ENCODE results near the gene RSPRY1. TPM values are rescaled to one million over a fixed set of nuclear protein-coding genes. Genes with fewer than 3 reads are reported as not detected.

Gene RSPRY1
- total and polyA plus RNA-seq, 2 of the 4 experiments (the other 2 are of a cell fraction), result 25.2 to 62.2 TPM

- WGBS, 2 experiments (ENCODE audit: extremely low coverage in 2 of 2, insufficient read length in 1 of 2), result 49% methylated on average over 6 of the region's 8 CpGs; no CpG with 5 or more reads in 1 of the 2 experiments
- Histone ChIP-seq H3K56ac (ENCODE audit: extremely low read depth, insufficient read depth, low read length) (no peak overlapping the region), H2BK20ac (ENCODE audit: low read depth, low read length) (no peak overlapping the region), H4K91ac (ENCODE audit: insufficient read depth, low read depth, low read length) (no peak overlapping the region), H3K4me3 (ENCODE audit: insufficient read depth, low read depth, low read length) (no peak overlapping the region), H3K14ac (replicated peaks; ENCODE audit: low read depth, low read length) (no peak overlapping the region), H2AFZ (replicated peaks; ENCODE audit: low read length, poor library complexity) (no peak overlapping the region), H3K4ac (ENCODE audit: low read depth, low read length) (no peak overlapping the region), H3K36me3 (ENCODE audit: control insufficient read depth, insufficient read depth, low read length) (no peaks in the 10 kb centered on the region), H3K79me1 (ENCODE audit: low read depth in 1 of 2, low read length in 2 of 2) (no peaks in the 10 kb centered on the region), H3K18ac (ENCODE audit: low read depth, low read length) (no peak overlapping the region), H3K4me1 (ENCODE audit: control insufficient read depth, insufficient read depth, low read length) (no peaks in the 10 kb centered on the region), H3K9me1 (ENCODE audit: insufficient read depth, low read length) (no peaks in the 10 kb centered on the region), H2BK120ac (ENCODE audit: low read depth, low read length) (no peak overlapping the region), H4K8ac (ENCODE audit: low read depth in 2 of 2, low read length in 2 of 2) (no peak overlapping the region), H4K20me1 (ENCODE audit: insufficient read depth, low read length) (peaks cover 3% of the 10 kb centered on the region; the same call in 1 of the 2 replicates), H3K9ac (ENCODE audit: low read depth, low read length) (no peak overlapping the region), H2AK5ac (ENCODE audit: low read depth, low read length) (no peak overlapping the region), H3K4me2 (ENCODE audit: low read depth, low read length) (no peak overlapping the region), H4K5ac (ENCODE audit: low read depth, low read length) (no peak overlapping the region), H2BK5ac (ENCODE audit: low read depth, low read length, poor library complexity, severe bottlenecking) (no peak overlapping the region), H2AK9ac (replicated peaks; ENCODE audit: low read depth, low read length, poor library complexity) (no peak overlapping the region), H3K27me3 (ENCODE audit: control insufficient read depth, insufficient read depth, low read length) (peaks cover 62% of the 10 kb centered on the region), H2BK15ac (ENCODE audit: low read depth, low read length) (no peak overlapping the region), H3K9me3 (ENCODE audit: control insufficient read depth, insufficient read depth, low read length) (no peaks in the 10 kb centered on the region), H3K23ac (ENCODE audit: low read depth, low read length) (no peak overlapping the region), H3K27ac (ENCODE audit: insufficient read depth, low read length) (no peak overlapping the region)
- no peak for ATAC-seq (ENCODE audit: low read depth)
- no TSS peak for BruUV-seq (replicated peaks)
- ChIA-PET CTCF (no interaction called here), POLR2A (ENCODE audit: unreplicated experiment) (no interaction called here)
- dilution Hi-C loops (cut with HindIII; ENCODE audit: low sequenced_read_pairs, unreplicated experiment) (no loop called here), intact Hi-C loops (cut with micrococcal nuclease) (no loop called here), in situ Hi-C loops (cut with MboI; ENCODE audit: low sequenced_read_pairs) (no loop called here)
- no peak for DNase-seq
- TF ChIP-seq FOS (IDR thresholded peaks at IDR 0.05; ENCODE audit: low read depth, low read length) (no peak), CHD1 (IDR thresholded peaks at IDR 0.05; ENCODE audit: low read depth, low read length) (no peak)
Measured at GRCh38 chr16:57282510-57283213, 96.5 kb downstream of the RSPRY1 start.
